Endothelial cell of umbilical vein (primary cell): Measurements from ENCODE around the gene ESPNL. TPM values are rescaled to one million over a fixed set of nuclear protein-coding genes. Genes with fewer than 3 reads are reported as not detected.

ENCODE experiments used
- BruUV-seq: library from RNA; stranded (reverse); fragments of 400-500 nt; replicated peaks from 2 replicates; lab custom pipeline; 2021; lab: Mats Ljungman, UMichigan
- CTCF ChIA-PET: fragments of 300-600, 350-600 bp; sonication (Branson Sonifier 250); formaldehyde crosslinking; loops from one replicate; lab custom pipeline; 2021; ENCODE audit warnings: antibody characterized with exemption, inconsistent platforms; lab: Charles Lee
- POLR2A ChIA-PET: fragments of 300-600, 350-600 bp; sonication (Branson Sonifier 250); formaldehyde crosslinking; loops from one replicate; lab custom pipeline; 2021; ENCODE audit warnings: antibody characterized with exemption, inconsistent platforms; lab: Charles Lee
- DNase-seq: peaks from one replicate; pipeline ENCODE4 v3.0.0-alpha.2; 2011; ENCODE audit warnings: low read depth, low spot score
- FAIRE-seq: peaks from 2 replicates; lab custom pipeline; 2011; peaks lifted over from hg19 to GRCh38; lab: Jason Lieb, UNC
- H2AFZ ChIP-seq: 2 replicates; pipeline ENCODE4 v1.6.0; 2012; ENCODE audit warnings: low read depth, low read length, control low read depth, inconsistent platforms
- H3K27ac ChIP-seq: 2 replicates; pipeline ENCODE4 v1.5.1; 2011; ENCODE audit warnings: low read depth, mild to moderate bottlenecking, control low read depth, low read length, moderate library complexity; ENCODE audit not compliant: insufficient read depth
- H3K27me3 ChIP-seq, 2 experiments: 2 replicates each; pipeline versions ENCODE4 v1.6.0 to v1.6.1; 2011; ENCODE audit warnings: low read length in 2 of 2, mixed read lengths in 1 of 2; ENCODE audit not compliant: control insufficient read depth in 2 of 2, insufficient read depth in 2 of 2
- H3K36me3 ChIP-seq, 2 experiments: 2 replicates in 1 of 2; 3 replicates in 1 of 2; pipeline ENCODE4 v1.5.1; 2011; ENCODE audit warnings: low read length in 2 of 2, mild to moderate bottlenecking in 1 of 2, moderate library complexity in 1 of 2; ENCODE audit not compliant: control insufficient read depth in 2 of 2, insufficient read depth in 2 of 2; ENCODE audit errors: extremely low read depth in 1 of 2
- H3K4me1 ChIP-seq: 3 replicates; pipeline ENCODE4 v1.5.1; 2011; ENCODE audit warnings: mild to moderate bottlenecking, low read length; ENCODE audit not compliant: control insufficient read depth, insufficient read depth; ENCODE audit errors: extremely low read depth
- H3K4me2 ChIP-seq: 2 replicates; pipeline ENCODE4 v1.6.1; 2011; ENCODE audit warnings: low read length, control low read depth, mixed read lengths; ENCODE audit not compliant: insufficient read depth
- H3K4me3 ChIP-seq, 3 experiments: fragments of 200-600 bp in 1 of 3; sonication (generic), shearing (Covaris generic) in 1 of 3; replicated peaks in 1 of 3; 2 replicates each; pipeline ENCODE4 v1.5.1; 2011 to 2016; ENCODE audit warnings: control low read depth in 3 of 3, low read length in 3 of 3, mild to moderate bottlenecking in 2 of 3, inconsistent platforms in 1 of 3, low read depth in 1 of 3, moderate library complexity in 1 of 3; ENCODE audit not compliant: insufficient read depth in 1 of 3
- H3K79me2 ChIP-seq: 2 replicates; pipeline ENCODE4 v1.6.0; 2012; ENCODE audit warnings: low read length, inconsistent platforms; ENCODE audit not compliant: control insufficient read depth, insufficient read depth
- H3K9ac ChIP-seq: replicated peaks from 2 replicates; pipeline ENCODE3; 2011; ENCODE audit warnings: low read length, control low read depth; ENCODE audit not compliant: insufficient read depth; ENCODE audit errors: extremely low read depth
- H3K9me1 ChIP-seq: replicated peaks from 3 replicates; pipeline ENCODE4 v1.6.0; 2011; ENCODE audit warnings: mild to moderate bottlenecking, low read length; ENCODE audit not compliant: control insufficient read depth, insufficient read depth; ENCODE audit errors: extremely low read depth
- H3K9me3 ChIP-seq: replicated peaks from 2 replicates; pipeline ENCODE4 v1.5.1; 2012; ENCODE audit warnings: low read length, inconsistent platforms; ENCODE audit not compliant: control insufficient read depth, insufficient read depth
- H4K20me1 ChIP-seq: replicated peaks from 2 replicates; pipeline ENCODE3; 2011; ENCODE audit warnings: mild to moderate bottlenecking, low read length; ENCODE audit not compliant: control insufficient read depth, insufficient read depth; ENCODE audit errors: extremely low read depth
- CTCF ChIP-seq, 2 donors: IDR thresholded peaks; 1 replicate in 1 of 2; 2 replicates in 1 of 2; pipeline ENCODE4 v1.5.1; 2011; ENCODE audit warnings: low read length in 2 of 2, mild to moderate bottlenecking in 2 of 2, moderate library complexity in 2 of 2, control low read depth in 1 of 2, inconsistent platforms in 1 of 2, low read depth in 1 of 2; ENCODE audit not compliant: insufficient read depth in 1 of 2; ENCODE audit errors: extremely low read depth in 1 of 2
- EZH2 ChIP-seq: IDR thresholded peaks from 2 replicates; pipeline ENCODE4 v1.6.1; 2012; ENCODE audit warnings: borderline replicate concordance, low read depth, mild to moderate bottlenecking, moderate library complexity, low read length, inconsistent platforms; ENCODE audit not compliant: severe bottlenecking
- FOS ChIP-seq: IDR thresholded peaks from 2 replicates; pipeline ENCODE4 v1.6.1; 2011; ENCODE audit warnings: mild to moderate bottlenecking, low read length, moderate library complexity, borderline replicate concordance; ENCODE audit not compliant: insufficient read depth
- GATA2 ChIP-seq: IDR thresholded peaks from 2 replicates; pipeline ENCODE4 v1.7.0; 2011; ENCODE audit warnings: low read depth, mild to moderate bottlenecking, moderate library complexity, mixed read lengths, low read length; ENCODE audit not compliant: insufficient read length, insufficient read depth
- JUN ChIP-seq: IDR thresholded peaks from 2 replicates; pipeline ENCODE4 v1.6.1; 2011; ENCODE audit warnings: borderline replicate concordance, low read depth; ENCODE audit not compliant: insufficient read length, insufficient read depth
- MAX ChIP-seq: IDR thresholded peaks from 2 replicates; pipeline ENCODE4 v1.6.1; 2011; ENCODE audit not compliant: insufficient read depth, insufficient read length
- MYC ChIP-seq: IDR thresholded peaks from one replicate; pipeline ENCODE4 v1.6.1; 2011; ENCODE audit warnings: mild to moderate bottlenecking, low read depth, low read length
- POLR2A ChIP-seq: IDR thresholded peaks from 2 replicates; pipeline ENCODE4 v1.6.1; 2012; ENCODE audit warnings: low read depth, mild to moderate bottlenecking, control low read depth, low read length
- POLR2AphosphoS5 ChIP-seq: IDR thresholded peaks from 2 replicates; pipeline ENCODE4 v1.6.1; 2012; ENCODE audit warnings: low read depth, mild to moderate bottlenecking, control low read depth, low read length, moderate library complexity; ENCODE audit not compliant: insufficient read depth
- dilution Hi-C: fragments of 300-500 bp; cut with MboI; formaldehyde crosslinking; loops from one replicate; pipeline ENCODE4 v1.15.0; 2019; ENCODE audit warnings: low sequenced_read_pairs; ENCODE audit not compliant: extremely low pct_ligation_motif_present
- intact Hi-C: fragments of 100-400 bp; cut with micrococcal nuclease; formaldehyde crosslinking; loops from one replicate; pipeline ENCODE4 v1.10.0; 2022
- polyA plus RNA-seq, 4 experiments: library from polyadenylated mRNA; depleted of rRNA in 3 of 4; stranded (reverse) in 3 of 4; unstranded in 1 of 4; fragments of >200 nt; gene quantifications; 2 replicates each; pipeline versions ENCODE4 v1.2.1 to v1.2.3, GENCODE V29; 2011 to 2012; ENCODE audit warnings: missing spikeins in 1 of 4
- total RNA-seq: library from RNA; stranded (reverse); gene quantifications from 2 replicates; pipeline ENCODE4 v1.2.3, GENCODE V29; 2021

Gene ESPNL
- total and polyA plus RNA-seq, 2 donors (not counting 3 experiments of a cell fraction or from before 2014, with no cell fraction given) = not detected

GRCh38 chr2:238069877-238070276 is 30.3 kb upstream of the ESPNL start:
- H3K9ac ChIP-seq = no peak overlapping the region
- H3K27ac ChIP-seq = no peak overlapping the region
- H2AFZ ChIP-seq = no peak overlapping the region
- BruUV-seq = no TSS peak
- no peaks in the 10 kb centered on the region for H3K9me3 ChIP-seq
- no peaks in the 10 kb centered on the region for H4K20me1 ChIP-seq
- H3K27me3 ChIP-seq = no peaks in the 10 kb centered on the region
- ChIA-PET CTCF (no interaction called here), POLR2A (no interaction called here)
- TF ChIP-seq EZH2 (no peak), GATA2 (no peak), FOS (no peak), MYC (no peak), POLR2AphosphoS5 (no peak), JUN (no peak), POLR2A (no peak), MAX (no peak), CTCF (IDR thresholded peaks at IDR 0.05; ENCODE audit: extremely low read depth in 1 of 2, insufficient read depth in 1 of 2, low read depth in 1 of 2, low read length in 2 of 2) (no peak)
- DNase-seq (no peak), FAIRE-seq (no peak)
- no peaks in the 10 kb centered on the region for H3K79me2 ChIP-seq
- dilution Hi-C loops = no loop called here
- H3K4me3 ChIP-seq = no peak overlapping the region
- intact Hi-C loops = loop anchor here (10.0 kb wide), 1 partner anchor 165 kb away; no protein-coding TSS in a partner anchor
- H3K9me1 ChIP-seq = no peaks in the 10 kb centered on the region
- no peak overlapping the region for H3K4me2 ChIP-seq
- H3K4me1 ChIP-seq = no peaks in the 10 kb centered on the region
- peaks cover 2 to 6% of the 10 kb centered on the region in 2 experiments for H3K36me3 ChIP-seq
